ENCODE measurements around the gene MYPOP. TPM values are rescaled to one million over a fixed set of nuclear protein-coding genes. Genes with fewer than 3 reads are reported as not detected.

MYPOP gene
- total RNA-seq, 1 experiment from 2014 or later, result 9.0 TPM

- Histone ChIP-seq H4K8ac (replicated peaks; ENCODE audit: insufficient read length, low read depth, low read length) (no peak overlapping the region), H4K91ac (ENCODE audit: insufficient read length, low read depth, low read length) (no peak overlapping the region), H3K27me3 (ENCODE audit: insufficient read depth, low read length) (no peaks in the 10 kb centered on the region; the same call in 1 of the 2 replicates), H3K23ac (ENCODE audit: insufficient read length, low read depth, low read length) (no peak overlapping the region), H3K27ac (ENCODE audit: insufficient read length, low read depth, low read length) (no peak overlapping the region), H3K9me3 (ENCODE audit: control insufficient read depth, low read depth, low read length) (no peaks in the 10 kb centered on the region), H2AFZ (ENCODE audit: low read length) (no peak overlapping the region), H3K79me1 (ENCODE audit: insufficient read depth, low read depth, low read length, poor library complexity, severe bottlenecking) (no peaks in the 10 kb centered on the region), H3T11ph (ENCODE audit: low read length) (no peak overlapping the region), H3K79me2 (ENCODE audit: insufficient read depth, low read length) (no peaks in the 10 kb centered on the region), H3K23me2 (ENCODE audit: insufficient read length, low read depth, low read length, poor library complexity, severe bottlenecking) (peaks cover 4% of the 10 kb centered on the region), H3K4me2 (ENCODE audit: insufficient read depth, insufficient read length, low read length) (no peak overlapping the region), H2BK12ac (ENCODE audit: insufficient read length, low read depth, low read length) (no peak overlapping the region), H3K4ac (ENCODE audit: low read depth, low read length) (no peak overlapping the region), H2BK20ac (ENCODE audit: low read depth, low read length, poor library complexity, severe bottlenecking) (no peak overlapping the region), H3K14ac (ENCODE audit: insufficient read depth, low read length) (no peak overlapping the region), H3K4me1 (ENCODE audit: insufficient read depth, low read length) (0 out of 2 replicates have a peak, but pooled peaks cover 3% of the 10 kb centered on the region), H2AK5ac (ENCODE audit: insufficient read length, low read length) (no peak overlapping the region), H2BK15ac (ENCODE audit: low read depth, low read length) (no peak overlapping the region), H4K5ac (ENCODE audit: insufficient read length, low read depth, low read length) (no peak overlapping the region), H2BK120ac (ENCODE audit: low read depth, low read length, poor library complexity, severe bottlenecking) (no peak overlapping the region), H3K9ac (ENCODE audit: extremely low read depth, insufficient read length, low read length) (no peak overlapping the region), H3K56ac (ENCODE audit: insufficient read length, low read depth, low read length) (no peak overlapping the region), H3K18ac (ENCODE audit: insufficient read length, low read depth, low read length) (no peak overlapping the region), H4K20me1 (ENCODE audit: control insufficient read depth, insufficient read depth, insufficient read length) (no peaks in the 10 kb centered on the region), H2BK5ac (ENCODE audit: insufficient read length, low read length) (no peak overlapping the region)
- no CpG with 5 or more reads among the region's 2 CpGs for WGBS (ENCODE audit: extremely low coverage, insufficient read length, low lambda C conversion rate)
- DNase-seq, result no peak
- Mint-ChIP-seq H3K27ac (no peak overlapping the region), H3K36me3 (ENCODE audit: insufficient read depth in 1 of 3, low read depth in 3 of 3) (no peaks in the 10 kb centered on the region), H3K27me3 (ENCODE audit: low read depth) (peaks cover 63% of the 10 kb centered on the region), H3K9me3 (no peaks in the 10 kb centered on the region; a peak in 2 of 5 replicates), H3K4me3 (no peak overlapping the region; a peak in 1 of 5 replicates), H3K4me1 (peaks cover 6 to 20% of the 10 kb centered on the region in 2 experiments)
- TF ChIP-seq CTCF (conservative IDR thresholded peaks at IDR 0.05), result no peak
These were observed 26.8 kb upstream of the MYPOP start for GRCh38 chr19:45929247-45929646.
